B cell (primary cell): ENCODE measurements around the gene ZNF764.

ENCODE experiments used
- EZH2 ChIP-seq: IDR thresholded peaks from 2 replicates; pipeline ENCODE4 v1.6.1; 2012; ENCODE audit warnings: borderline replicate concordance, low read depth, mild to moderate bottlenecking, moderate library complexity, low read length; ENCODE audit not compliant: insufficient read depth, poor library complexity, severe bottlenecking
- TF ChIP-seq, protein P1 (sequence below): fragments of 200-600 bp; IDR thresholded peaks from one replicate; pipeline ENCODE4 v1.8.0; 2022; ENCODE audit warnings: antibody characterized with exemption, mild to moderate bottlenecking

GRCh38 chr16:30511509-30511908, 46.7 kb downstream of the ZNF764 start:
- TF ChIP-seq, protein P1, sequence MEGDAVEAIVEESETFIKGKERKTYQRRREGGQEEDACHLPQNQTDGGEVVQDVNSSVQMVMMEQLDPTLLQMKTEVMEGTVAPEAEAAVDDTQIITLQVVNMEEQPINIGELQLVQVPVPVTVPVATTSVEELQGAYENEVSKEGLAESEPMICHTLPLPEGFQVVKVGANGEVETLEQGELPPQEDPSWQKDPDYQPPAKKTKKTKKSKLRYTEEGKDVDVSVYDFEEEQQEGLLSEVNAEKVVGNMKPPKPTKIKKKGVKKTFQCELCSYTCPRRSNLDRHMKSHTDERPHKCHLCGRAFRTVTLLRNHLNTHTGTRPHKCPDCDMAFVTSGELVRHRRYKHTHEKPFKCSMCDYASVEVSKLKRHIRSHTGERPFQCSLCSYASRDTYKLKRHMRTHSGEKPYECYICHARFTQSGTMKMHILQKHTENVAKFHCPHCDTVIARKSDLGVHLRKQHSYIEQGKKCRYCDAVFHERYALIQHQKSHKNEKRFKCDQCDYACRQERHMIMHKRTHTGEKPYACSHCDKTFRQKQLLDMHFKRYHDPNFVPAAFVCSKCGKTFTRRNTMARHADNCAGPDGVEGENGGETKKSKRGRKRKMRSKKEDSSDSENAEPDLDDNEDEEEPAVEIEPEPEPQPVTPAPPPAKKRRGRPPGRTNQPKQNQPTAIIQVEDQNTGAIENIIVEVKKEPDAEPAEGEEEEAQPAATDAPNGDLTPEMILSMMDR, result no peak
- TF ChIP-seq EZH2, result no peak
